NCI-H748 (cell line): Measurements from ENCODE around the gene LMF1.

Experiments used
- DNase-seq: peaks from one replicate; lab custom pipeline; 2025; ENCODE audit not compliant: unreplicated experiment; lab: John Stamatoyannopoulos, UW

LMF1 gene

GRCh38 chr16:931171-931570, 39.6 kb downstream of the LMF1 start:
- DNase-seq = no peak

GRCh38 chr16:930511-930910, 40.3 kb downstream of the LMF1 start:
- DNase-seq = no peak

GRCh38 chr16:930076-930475, 40.7 kb downstream of the LMF1 start:
- no peak for DNase-seq

GRCh38 chr16:929227-930073, 41.3 kb downstream of the LMF1 start:
- no peak for DNase-seq

DNA sequence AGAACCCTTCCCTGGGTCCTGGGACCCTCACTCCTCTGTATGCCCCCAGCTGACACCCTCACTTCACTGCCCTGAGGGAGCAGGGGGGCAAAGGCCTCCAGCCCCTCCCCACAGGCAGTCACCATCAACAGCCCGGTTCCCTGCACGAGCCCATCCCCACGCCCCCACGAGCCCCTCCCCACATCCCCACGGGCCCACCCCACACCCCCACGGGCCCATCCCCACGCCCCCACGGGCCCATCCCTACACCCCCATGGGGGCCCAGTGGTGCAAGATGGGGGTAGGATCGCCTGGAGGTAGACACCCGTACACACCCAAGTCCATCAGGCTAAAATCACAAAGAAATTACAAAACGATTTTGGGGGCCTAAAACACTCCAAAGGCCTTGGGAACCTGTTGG, 42.3 kb downstream of the LMF1 start:
- DNase-seq = no peak

- DNase-seq = no peak
These were observed 42.9 kb downstream of the LMF1 start for GRCh38 chr16:927931-928330.

DNA sequence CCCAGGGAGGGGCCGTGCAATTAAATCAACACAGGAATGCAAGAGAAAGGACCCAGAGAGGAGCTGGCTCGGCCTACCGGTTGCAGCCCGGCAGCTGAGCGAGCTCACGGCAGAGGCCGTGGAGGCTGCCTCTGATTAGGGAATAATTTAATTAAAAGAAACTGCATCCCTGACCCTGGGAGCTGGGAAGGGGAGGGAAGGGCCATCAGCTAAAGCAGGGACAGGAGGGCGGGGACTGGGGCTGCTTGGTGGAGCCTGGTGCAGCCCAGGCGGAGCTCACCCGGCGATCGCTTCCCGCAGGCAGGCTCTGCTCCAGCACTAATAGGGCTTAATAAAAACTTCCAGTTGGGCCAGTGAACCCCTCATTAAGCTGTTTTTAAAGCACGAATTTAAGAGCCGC, 43.4 kb downstream of the LMF1 start:
- no peak for DNase-seq

GRCh38 chr16:926715-927114, 44.1 kb downstream of the LMF1 start:
- no peak for DNase-seq

DNA sequence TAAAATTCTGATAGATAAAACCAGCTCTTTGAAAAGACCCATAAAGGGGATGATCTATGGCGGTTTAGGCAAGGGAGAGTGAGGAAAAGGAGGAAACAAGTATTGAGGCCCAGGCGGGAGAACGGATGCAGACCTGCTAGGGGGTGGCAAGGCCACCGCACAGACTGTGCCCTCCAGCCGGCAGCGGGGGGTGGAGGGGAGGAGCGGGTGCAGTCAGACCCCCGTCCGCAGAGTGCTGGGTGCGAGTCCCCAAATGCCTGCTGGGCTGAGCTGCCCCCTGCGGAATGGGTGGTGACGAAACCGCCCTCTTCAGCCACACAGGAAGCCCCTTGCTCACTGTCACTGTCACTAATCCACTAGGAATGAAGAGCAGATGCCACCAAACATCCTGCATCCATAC, 46.0 kb downstream of the LMF1 start:
- no peak for DNase-seq

GRCh38 chr16:924063-924462, 46.7 kb downstream of the LMF1 start:
- DNase-seq = no peak

DNA sequence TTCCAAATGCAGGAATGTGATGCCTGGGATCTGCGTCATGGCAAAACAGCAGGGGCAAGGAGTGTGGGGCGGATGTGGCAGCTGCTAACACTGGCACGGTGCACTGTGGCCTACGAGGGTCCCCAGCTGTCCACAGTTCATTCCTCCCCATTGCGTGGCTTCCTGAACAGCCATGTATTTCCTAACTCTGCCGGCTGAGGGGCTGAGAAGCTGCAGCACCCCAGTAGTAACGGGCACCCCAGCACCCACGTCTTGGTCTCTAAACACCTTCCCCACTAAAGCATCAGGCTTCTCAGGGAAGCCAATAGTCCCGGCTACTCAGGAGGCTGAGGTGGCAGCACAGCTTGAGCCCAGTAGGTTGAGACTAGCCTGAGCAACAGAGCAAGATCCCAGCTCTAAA, 47.6 kb downstream of the LMF1 start:
- no peak for DNase-seq

DNA sequence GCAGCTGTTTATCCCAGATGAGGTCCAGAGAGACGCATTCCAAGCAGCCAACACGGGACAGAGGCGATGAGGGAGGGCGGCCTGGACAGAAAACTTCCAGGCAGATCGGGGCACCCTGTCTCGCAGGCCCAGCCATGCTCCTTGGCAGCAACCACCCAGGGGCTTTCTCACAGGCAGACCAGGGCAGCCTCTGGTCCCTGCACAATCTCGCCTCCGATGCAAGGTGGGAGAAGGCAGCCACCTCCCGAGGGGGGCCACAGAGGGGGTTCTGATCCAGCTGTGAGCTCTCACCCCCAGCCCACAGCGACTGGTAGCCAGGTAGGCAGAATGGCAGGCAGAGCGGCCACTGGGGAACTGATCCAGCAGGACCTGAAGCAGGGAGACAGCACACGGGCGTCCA, 48.7 kb downstream of the LMF1 start:
- DNase-seq = no peak

- no peak for DNase-seq
These were observed 49.4 kb downstream of the LMF1 start for GRCh38 chr16:921321-921905.

DNA sequence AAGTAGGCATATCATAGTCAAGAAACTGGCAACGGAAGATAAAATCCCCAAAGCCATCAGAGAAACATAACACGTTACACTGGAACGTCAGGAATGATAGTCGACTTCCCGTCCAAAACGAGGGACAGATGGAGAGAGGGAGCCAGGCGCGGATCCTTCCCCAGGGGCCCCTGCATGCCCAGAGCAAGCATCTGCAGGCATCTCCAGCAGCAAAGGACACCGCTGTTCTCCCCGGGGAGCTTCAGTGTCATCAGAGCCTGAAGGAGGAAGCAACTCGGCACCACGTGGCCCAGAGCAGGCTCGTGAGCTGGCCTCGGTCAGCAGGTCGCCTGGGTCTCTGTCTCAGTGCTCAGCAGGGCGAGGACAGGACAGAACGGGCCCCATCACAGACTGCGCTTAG, 50.1 kb downstream of the LMF1 start:
- no peak for DNase-seq

GRCh38 chr16:920051-920681, 50.6 kb downstream of the LMF1 start:
- no peak for DNase-seq

- DNase-seq = no peak
These were observed 51.1 kb downstream of the LMF1 start for GRCh38 chr16:919658-920050.

DNA sequence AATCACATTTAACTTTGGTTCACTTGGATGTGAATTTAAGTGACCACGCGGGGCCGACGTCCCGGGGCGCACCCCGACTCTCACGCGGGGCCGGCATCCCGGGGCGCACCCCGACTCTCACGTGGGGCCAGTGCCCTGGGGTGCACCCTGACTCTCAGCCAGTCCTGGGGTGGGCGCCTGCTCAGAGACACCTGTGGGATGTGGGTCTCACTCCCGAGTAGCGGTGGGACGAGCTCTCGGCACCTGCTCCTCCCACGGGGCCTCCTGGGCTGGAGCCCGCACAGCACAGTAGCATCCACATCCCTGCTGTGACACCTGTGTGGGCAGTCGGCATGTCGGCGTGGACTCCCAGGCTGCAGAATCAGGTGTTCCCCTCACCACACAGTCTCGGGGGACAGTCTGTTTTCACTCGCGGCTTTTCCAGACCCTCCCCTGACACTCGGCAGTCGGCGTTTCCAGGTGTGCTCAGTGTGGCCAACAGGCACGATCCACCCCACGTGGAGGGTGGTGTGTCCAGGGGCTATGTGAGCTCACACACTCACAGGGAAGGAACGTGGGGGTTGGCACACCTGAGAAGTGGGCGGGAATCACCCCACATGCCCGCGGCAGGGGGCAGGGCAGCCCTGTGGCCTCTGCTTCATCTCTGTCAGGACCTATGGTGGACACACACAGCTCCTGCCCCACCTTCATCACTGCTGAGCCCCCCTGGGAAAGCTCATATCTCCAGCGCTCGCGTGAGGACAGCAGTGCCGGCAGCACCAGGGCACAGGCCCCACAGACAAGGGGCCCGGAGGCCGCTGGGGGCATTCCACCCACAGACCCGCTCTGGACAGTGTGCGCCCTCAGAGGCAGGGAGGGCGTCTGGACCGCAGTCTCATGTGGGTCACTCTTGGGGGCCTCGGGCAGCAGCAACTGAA, 51.8 kb downstream of the LMF1 start:
- DNase-seq = no peak

DNA sequence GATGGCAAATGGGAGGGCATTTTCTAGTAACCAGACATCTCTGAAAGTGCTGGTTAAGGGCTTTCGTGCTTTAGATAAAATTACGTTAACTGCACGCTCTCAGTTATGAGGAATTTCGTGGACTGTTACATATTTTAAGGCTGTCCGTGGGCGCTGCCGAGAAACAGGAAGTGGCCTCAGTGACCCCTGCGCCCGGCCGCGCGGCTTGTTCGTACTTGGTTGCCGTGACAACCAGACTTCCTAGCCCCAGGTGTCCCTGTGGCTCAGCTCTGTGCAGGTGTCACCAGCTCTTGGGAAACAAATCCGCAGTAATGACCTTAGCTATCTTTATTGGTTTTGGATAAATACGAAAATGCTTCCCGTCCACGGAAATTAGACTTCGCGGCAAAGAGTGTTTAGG, 52.7 kb downstream of the LMF1 start:
- peak; percentile 77 for DNase-seq

DNA sequence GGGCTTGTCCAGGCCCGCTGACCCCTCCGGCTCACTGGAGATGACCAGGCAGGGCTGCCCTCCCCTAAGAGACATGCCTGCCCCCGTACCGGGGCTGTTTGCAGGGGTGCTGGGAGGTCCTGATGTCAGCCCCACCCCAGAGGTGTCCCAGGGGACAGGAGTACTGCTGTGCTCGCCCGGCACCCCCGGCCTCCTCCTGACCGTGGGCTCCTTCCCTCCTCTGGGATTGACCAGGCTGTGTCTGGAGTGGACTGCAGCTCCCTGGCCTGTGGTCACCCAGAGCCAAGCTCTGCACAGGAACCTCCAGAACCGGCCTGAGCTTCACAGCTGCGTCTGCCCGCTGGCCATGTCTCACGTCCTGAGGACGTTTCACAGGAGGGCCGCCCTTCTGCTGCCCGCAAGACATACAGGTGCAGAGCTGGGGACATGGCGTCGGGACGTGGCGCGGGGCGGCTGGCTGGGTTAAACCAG, 53.2 kb downstream of the LMF1 start:
- no peak for DNase-seq

GRCh38 chr16:916035-916799, 54.6 kb downstream of the LMF1 start:
- DNase-seq = no peak
